ENCODE results near the gene ATP2A2. TPM values are rescaled to one million over a fixed set of nuclear protein-coding genes. Genes with fewer than 3 reads are reported as not detected.

Gene ATP2A2
- total and polyA plus RNA-seq, 11 donors, result 494 to 2,963 (median 1,674) TPM

DNA sequence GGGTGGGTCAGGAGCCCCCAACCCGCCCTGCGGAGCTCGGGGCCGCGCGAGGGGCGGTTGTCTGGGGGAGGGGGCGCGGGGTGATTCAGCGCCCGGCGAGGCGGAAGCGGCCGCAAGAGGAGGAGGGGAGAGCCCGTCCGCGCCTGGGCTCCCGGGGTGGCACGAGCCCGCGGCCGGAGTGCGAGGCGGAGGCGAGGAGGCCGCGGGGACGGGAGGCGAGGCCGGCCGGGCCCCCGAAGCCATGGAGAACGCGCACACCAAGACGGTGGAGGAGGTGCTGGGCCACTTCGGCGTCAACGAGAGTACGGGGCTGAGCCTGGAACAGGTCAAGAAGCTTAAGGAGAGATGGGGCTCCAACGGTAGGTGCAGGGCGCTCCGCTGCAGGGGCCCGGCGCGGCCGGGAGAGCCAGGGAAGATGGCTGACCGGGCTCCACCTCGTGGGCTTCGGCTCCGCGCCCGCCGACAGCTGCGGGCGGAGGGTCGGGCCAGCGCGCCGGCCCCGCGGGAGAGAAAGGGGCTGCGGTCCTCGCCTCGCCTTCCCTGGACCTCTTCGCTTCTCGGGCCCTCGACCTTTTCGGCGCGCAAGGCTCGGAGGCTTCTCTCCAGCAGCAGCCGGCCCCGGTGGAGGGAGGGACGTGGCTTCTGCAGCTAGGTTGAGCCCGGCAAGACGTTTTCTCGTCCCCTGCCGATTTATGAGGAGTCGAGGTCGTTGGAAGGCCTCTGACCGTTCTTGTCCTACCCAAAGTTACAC is 677 bp downstream of the ATP2A2 start:
- Histone ChIP-seq H3K36me3 (peaks cover 0 to 41% (median 32%) of the 10 kb centered on the region in 9 donors), H3K9me3 (no peaks in the 10 kb centered on the region), H3K27ac (peak overlapping the region; percentile 91 to 100 (median 98)), H3K4me1 (peaks cover 0 to 59% (median 37%) of the 10 kb centered on the region in 12 donors), H3K27me3 (no peaks in the 10 kb centered on the region), H3K4me3 (peak overlapping the region; percentile 76 to 96 (median 92))
- WGBS, 4 donors, result 0 to 1% (median 0%) methylated on average over 43 to 82 of the region's 82 CpGs
- peak in 3 of 4 donors; percentile 0 to 32 (median 27) for ATAC-seq
- TF ChIP-seq POLR2A (IDR thresholded peaks at IDR 0.05), result peak in 1 of 2 donors; percentile 19
- TF ChIP-seq, protein P1, sequence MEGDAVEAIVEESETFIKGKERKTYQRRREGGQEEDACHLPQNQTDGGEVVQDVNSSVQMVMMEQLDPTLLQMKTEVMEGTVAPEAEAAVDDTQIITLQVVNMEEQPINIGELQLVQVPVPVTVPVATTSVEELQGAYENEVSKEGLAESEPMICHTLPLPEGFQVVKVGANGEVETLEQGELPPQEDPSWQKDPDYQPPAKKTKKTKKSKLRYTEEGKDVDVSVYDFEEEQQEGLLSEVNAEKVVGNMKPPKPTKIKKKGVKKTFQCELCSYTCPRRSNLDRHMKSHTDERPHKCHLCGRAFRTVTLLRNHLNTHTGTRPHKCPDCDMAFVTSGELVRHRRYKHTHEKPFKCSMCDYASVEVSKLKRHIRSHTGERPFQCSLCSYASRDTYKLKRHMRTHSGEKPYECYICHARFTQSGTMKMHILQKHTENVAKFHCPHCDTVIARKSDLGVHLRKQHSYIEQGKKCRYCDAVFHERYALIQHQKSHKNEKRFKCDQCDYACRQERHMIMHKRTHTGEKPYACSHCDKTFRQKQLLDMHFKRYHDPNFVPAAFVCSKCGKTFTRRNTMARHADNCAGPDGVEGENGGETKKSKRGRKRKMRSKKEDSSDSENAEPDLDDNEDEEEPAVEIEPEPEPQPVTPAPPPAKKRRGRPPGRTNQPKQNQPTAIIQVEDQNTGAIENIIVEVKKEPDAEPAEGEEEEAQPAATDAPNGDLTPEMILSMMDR (IDR thresholded peaks at IDR 0.05), result no peak
- peak; percentile 51 to 78 (median 58) for DNase-seq
- intact Hi-C loops (cut with DNase I), result loop anchor here in 9 of 10 donors (2.0 to 10.0 kb wide), 8 partner anchors 31 to 177 kb away; no protein-coding TSS in a partner anchor

DNA sequence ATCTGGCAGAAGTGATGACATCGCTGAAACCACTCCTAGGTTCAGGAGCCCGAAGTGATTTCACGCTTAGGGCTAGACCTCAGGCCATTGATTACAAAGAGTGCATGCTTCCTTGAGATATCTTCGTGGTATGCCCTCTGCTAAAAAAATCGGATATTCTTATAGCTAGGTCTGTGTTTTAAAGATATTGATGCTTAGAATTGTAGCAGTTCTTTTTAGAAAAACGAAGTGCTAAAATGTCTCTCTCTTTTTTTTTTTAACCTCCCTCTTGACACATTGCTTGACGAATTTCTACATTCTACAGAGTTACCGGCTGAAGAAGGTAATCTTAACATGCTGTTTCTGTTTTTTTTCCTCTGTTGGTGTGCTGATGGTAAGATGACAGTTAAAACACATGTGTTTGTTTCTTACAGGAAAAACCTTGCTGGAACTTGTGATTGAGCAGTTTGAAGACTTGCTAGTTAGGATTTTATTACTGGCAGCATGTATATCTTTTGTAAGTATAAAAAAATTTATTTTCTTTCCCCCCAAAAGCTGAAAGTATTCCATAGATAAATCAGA is 1.3 kb downstream of the ATP2A2 start:
- Histone ChIP-seq H3K36me3 (peaks cover 0 to 47% (median 38%) of the 10 kb centered on the region in 9 donors), H3K4me3 (peak overlapping the region; percentile 76 to 96 (median 92)), H3K27ac (peak overlapping the region; percentile 91 to 100 (median 98)), H3K27me3 (no peaks in the 10 kb centered on the region), H3K4me1 (peaks cover 0 to 66% (median 43%) of the 10 kb centered on the region in 12 donors), H3K9me3 (no peaks in the 10 kb centered on the region)
- WGBS, 4 donors, result 1 to 2% (median 2%) methylated on average over 8 of the region's 8 CpGs
- TF ChIP-seq, protein P1 (IDR thresholded peaks at IDR 0.05), result no peak
- no peak for TF ChIP-seq POLR2A (IDR thresholded peaks at IDR 0.05)
- peak in 2 of 4 donors; percentile 1 to 8 for ATAC-seq
- intact Hi-C loops (cut with DNase I), result loop anchor here in 9 of 10 donors (5.0 to 10.0 kb wide), 5 partner anchors 35 to 178 kb away; no protein-coding TSS in a partner anchor
- DNase-seq, result no peak

DNA sequence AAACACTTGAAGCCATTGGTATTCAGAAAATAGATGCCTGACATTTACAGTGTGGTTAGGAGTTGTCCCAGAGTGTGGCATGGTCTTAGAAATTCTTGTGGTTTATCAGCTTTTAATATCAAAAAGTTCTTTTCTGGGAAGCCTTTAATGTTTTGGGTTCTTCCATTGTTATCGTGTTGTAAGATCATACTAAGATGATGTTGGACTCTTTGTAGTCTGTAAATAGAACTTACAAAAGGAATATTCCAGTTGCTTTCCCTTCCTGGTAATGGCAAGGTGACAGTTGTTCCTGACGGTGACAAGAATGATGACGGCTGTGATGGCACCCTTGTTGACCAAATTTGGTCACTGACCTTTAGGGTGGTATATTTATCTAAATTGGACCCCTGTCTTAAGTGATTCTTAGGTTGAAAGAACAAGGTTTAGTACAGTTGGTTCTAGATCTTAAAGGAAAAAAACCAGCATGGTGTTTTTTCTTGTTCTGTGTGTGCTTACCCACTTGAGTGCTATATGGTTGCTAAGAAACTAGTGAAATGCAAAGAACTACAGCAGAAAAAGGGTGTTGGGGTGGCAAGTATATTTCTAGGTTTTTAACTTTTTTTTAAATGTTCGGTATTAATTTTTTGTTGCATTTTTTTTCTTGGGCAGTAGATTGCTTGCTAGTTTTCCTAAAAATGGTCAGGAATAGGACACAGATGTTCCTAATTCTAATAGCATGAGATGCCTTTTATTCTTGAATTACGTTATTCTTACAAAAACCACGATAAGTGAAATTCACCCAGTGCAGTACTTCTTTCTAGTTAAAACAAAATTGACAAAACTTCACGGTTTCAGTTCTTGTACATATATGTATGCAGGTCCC is 2.1 kb downstream of the ATP2A2 start:
- intact Hi-C loops (cut with DNase I), result loop anchor here in 9 of 10 donors (5.0 to 10.0 kb wide), 5 partner anchors 36 to 178 kb away; no protein-coding TSS in a partner anchor

More for the DNA sequence above, 2.1 kb downstream of the ATP2A2 start:
- TF ChIP-seq POLR2A (IDR thresholded peaks at IDR 0.05), result no peak
- TF ChIP-seq, protein P1 (IDR thresholded peaks at IDR 0.05), result no peak
- ATAC-seq (peak; percentile 18 to 45 (median 22)), DNase-seq (peak in 1 of 5 donors; percentile 63)
- whole genome bisulfite sequencing, 4 donors, result 12 to 22% (median 18%) methylated on average over 7 of the region's 7 CpGs
- Histone ChIP-seq H3K4me1 (peaks cover 0 to 72% (median 48%) of the 10 kb centered on the region in 12 donors), H3K36me3 (peaks cover 0 to 55% (median 46%) of the 10 kb centered on the region in 9 donors), H3K9me3 (no peaks in the 10 kb centered on the region), H3K27ac (peak overlapping the region; percentile 91 to 100 (median 98)), H3K4me3 (peak overlapping the region; percentile 76 to 96 (median 92)), H3K27me3 (no peaks in the 10 kb centered on the region)

Measured in heart left ventricle (tissue), 16 donors.